DMS153 treated with DMSO at 0.1 percent for 48 hours (cell line): ENCODE measurements around the gene VASH2.
"Not testable (repeated sequence)": the region's sequence is repeated elsewhere in the genome, so short reads cannot be mapped to it uniquely, and the experiment has no call there.

ENCODE experiments used
- DNase-seq: peaks from one replicate; lab custom pipeline; 2025; ENCODE audit not compliant: unreplicated experiment; lab: John Stamatoyannopoulos, UW

Gene VASH2

DNA sequence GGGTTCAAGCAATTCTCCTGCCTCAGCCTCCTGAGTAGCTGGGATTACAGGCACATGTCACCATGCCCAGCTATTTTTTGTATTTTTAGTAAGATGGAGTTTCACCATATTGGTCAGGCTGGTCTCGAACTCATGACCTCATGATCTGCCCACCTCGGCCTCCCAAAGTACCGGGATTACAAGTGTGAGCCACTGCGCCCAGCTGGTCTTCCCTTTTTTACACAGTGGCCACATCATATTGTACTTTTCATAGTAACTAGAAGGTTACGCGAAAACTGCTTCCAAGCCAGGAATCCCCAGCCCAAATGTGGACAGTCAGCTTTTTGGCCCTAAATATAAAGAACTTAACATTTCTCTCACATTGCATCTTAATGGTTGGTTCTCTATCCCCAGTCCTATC is 4.2 kb downstream of the VASH2 start:
- no peak for DNase-seq

DNA sequence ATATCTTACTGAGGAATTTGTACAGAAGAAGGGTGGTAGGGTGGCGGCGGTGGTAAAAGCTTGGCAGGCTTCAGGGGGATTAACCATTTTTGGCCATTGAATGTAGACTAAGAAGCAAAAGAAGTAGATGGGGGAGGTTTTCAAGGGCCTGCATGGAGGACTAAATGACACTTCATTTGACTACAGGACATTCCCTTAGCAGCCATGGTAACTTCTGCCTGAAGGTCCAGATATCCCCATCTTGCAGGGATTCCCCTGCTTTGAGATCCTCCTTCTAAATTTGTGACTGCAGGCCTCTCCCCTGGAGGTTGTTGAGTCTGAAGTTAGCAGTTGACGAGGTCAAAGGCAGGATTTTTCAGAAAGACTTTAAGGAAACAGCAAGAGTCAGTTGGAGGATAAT is 4.8 kb downstream of the VASH2 start:
- DNase-seq = no peak

DNA sequence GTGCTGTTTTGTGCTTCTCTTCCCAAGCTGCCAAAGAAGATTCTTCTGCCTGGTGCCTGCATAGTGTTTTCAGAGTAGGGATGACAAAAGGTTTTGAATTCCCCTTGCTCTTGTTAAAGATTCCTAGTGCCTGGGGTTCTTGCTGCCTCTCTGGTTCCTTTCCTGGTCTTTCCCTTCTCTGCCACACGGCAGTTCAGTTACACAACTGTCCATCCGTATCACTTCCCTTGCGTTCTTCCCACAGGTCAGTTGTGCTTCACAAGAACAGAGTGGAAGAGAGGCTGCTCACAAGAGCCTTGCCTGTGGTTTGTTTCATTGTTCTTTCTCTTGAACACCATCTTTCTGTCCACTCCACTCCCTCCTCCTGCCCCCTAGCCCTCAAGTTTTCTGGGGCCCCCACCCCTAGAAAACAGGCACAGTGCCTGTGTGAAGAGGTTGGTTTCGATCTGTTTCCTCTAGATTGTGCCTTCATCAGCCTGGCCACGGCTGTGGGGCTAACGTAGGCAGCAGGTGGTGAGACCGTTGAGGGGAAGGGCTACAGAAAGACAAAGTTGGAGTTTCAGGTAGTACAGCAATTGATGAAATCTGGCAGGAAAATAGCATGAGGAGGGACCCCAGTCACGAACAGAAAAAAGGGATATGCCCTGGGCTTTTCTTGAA is 5.8 kb downstream of the VASH2 start:
- no peak for DNase-seq

DNA sequence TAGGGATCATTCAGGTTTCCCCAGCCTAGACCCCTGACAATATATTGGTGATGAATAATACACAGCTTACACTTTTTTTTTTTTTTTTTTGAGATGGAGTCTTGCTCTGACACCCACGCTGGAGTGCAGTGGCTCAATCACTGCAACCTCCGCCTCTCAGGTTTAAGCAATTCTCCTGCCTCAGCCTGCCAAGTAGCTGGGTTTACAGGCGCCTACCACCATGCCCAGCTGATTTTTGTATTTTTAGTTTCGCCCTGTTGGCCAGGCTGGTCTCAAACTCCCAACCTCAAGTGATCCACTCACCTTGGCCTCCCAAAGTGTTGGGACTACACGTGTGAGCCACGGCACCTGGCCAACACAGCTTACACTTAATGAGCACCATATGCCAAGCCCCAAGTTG is 7.2 kb downstream of the VASH2 start:
- no peak for DNase-seq

DNA sequence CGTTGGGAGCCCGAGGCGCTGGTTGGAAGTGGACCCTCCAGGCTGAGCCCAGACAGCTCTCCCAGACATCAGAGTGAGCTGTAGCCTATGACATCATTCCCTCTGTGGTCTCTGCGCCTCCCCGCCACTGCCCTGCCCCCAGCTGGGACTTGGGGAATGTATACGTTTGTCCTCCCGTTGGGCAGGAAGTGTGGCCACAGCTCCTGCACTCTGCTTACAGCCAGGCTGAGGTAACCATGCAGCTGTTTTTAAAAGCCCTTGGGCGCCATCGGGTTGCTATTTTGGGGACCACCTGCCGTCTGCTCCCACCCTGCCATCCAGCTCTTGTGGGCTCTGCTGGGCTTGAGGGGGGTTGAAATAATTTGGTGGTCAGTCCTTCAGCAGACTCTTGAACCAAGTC is 7.8 kb downstream of the VASH2 start:
- DNase-seq = no peak

DNA sequence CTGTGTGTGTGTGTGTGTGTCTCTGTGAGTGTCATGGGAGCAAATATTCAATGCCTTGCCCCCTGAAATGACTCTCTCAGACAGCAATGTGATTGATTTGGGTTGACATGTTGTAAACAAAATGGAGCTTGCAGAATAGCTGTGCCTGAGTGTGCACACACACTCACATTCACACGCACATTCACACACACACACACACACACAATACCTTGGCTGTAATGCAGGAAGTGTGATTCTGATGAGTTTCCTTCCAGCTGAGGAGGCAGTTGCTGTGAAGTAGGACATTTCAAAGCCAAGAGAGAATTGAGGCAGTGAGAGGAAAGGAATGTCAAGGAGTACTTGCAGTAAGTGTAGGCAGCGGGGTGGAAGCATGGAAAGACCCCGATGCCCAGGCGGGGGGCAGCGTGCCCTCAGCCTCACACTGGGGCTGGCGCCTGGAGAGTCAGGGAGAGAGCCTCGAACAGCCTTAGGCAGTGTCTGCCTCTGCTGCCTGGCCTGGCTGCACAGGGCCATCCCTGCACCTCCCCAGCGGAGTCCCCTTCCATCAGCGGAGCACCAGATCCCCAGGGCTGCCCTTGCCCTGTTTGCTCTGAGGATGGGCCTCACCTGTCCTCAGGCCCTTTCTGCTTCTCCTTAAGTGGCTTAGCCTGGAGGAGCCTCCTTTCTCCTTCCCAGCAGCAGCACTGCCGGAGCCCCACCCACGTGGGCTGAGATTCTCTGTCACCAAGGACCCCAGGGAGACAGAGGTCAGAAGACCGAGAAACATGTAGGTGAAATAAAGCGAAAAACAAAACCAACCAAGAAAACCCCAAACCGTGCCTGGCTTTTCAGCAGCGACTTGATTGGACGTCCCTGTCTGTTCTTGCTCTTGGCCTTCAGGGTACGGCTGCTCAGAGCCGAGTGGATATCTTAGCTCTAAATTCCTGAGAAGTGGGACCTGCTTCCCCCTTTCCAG is 9.2 kb downstream of the VASH2 start:
- DNase-seq = no peak

DNA sequence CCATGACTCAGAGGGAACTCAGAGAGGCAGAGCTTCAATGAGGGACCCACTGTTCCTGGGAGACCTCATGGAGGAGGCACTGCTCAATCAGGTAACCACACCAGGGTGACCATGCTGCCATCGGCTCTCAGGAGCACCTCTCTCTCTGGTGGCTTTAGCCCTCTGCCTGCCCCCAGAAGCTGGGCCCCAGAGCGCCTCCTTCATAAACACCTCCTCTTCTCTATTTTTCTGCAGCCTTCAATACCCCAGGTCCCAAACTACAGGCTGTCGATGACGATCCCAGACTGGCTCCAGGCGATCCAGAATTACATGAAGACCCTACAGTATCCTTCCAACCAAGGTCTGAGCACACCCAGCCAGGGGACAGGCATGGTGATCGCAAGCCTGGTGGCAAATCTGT is 10.6 kb downstream of the VASH2 start:
- DNase-seq = no peak

DNA sequence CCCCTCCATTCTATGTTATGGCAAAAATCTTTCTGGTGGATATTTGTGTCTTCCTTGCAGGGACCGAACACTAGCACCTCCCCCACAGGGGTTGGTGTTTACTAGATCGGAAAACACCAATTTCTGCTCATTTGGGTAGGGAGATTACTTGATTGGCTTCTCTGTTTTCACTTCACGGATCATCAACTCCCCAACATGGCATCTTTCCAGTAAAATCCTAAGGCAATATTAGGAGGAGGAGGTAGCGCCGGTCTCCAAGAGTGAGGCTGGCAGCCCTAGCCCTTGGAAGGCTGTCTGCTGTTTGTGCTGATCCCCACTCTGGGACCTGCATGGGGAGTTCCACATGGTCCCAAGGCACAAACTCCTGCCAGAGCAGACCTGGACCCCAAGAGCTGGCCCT is 12.2 kb downstream of the VASH2 start:
- no peak for DNase-seq

DNA sequence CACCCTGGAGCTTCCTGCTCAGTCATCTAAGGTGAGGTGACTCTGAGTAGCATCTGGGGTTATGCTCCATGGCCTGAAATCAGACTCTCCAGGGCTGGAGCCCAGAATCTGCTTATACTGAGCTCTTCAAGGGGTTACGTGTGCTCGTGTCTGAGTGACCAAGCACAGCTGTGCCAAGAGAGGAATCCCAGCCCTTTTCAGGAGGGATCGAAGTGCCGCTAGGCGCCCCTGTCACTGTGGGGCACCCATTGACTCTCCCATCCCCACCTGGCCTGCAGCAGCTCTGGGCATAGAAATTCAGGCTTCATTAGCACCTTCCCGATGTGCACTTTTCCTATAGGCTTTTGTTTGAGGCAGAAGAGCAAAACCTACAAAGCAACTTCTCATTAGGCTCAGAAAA is 13.8 kb downstream of the VASH2 start:
- no peak for DNase-seq

DNA sequence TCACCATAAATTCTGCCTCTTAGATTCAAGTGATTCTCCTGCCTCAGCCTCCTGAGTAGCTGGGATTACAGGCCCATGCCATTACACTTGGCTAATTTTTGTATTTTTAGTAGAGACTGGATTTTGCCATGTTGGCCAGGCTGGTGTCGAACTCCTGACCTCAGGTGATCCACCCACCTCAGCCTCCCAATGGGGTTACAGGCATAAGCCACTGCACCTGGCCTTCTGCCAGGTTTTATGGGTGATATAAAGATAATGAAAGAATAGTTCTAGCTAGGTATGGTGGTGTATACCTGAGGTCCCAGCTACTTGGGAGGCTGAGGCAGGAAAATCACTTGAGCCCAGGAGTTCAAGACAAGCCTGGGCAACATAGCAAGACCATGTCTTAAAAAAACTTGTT is 14.7 kb downstream of the VASH2 start:
- DNase-seq = not testable (repeated sequence)

DNA sequence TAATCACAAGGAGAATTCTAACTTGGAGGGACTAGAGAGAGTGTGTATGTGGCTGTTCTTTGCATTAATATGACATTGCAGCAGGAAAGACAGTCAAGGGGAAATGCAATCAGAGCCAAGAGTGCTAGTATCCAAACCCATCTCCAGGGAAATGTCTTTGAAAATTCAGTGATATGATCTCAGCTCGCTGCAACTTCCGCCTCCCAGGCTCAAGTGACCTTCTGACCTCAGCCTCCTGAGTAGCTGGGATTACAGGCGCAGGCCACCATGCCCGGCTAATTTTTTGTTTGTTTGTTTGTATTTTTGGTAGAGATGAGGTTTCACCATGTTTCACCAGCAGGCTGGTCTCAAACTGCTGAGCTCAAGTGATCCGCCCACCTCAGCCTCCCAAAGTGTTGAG is 16.3 kb downstream of the VASH2 start:
- DNase-seq = no peak

DNA sequence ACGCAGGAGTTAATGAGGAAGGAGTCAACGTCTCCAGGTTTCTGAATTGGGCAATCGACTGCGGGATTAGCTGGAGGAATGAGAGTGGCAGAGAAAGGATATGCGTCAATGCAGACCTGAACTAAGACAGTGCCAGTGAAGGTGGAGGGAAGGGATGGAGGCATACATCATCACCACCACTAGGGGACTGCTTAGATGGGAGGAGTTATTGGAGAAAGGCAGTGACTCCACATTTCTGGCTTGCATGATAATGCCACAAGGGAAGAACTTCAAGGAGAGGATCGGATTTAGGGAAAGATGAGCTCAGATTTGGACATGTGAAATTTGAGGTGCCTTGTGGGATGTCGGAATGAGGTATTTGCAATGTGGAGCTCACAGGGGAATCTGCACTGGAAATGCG is 17.5 kb downstream of the VASH2 start:
- DNase-seq = no peak

DNA sequence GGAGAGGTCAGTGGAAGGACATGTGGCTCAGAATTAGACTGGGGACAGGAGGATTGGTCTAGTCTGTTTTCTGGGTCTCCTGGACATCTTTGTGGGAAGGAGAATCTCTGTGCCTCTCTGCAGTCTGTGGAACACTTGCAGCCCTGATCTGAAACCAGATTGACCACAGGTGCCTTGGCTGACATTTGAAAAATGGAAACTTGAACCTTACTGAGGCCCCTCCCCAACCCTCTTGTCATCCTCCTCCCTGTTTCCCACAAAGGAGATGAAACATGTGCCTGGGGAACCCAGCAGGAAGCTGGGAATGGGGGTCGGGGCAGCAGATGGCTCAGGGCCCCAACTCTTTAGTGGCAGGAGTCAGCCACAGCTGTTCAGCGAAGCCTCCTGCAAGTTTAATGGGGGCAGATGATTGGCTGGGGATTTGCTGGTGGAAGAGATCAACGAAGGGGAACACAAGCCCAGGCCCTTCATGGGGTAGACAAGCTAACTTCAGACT is 18.1 kb downstream of the VASH2 start:
- DNase-seq = no peak

DNA sequence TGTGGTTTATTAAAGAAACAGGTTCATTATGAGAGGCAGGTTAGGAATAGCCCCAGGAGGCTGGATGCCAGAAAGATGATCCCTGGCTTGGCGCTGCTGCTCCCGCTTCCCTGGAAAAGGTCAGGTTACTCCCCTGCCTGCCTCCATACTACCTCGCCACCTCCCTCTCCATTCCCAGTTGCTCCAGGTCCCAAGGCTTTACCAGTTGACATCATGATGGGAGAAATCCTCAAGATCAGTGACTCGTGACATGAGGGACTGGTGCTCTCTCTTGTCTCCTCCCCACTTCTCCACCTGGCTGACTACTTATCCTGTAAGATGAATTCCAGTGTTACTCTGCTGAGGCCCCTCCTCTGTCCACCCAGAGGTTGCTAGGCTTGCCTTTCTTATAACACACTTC is 19.7 kb downstream of the VASH2 start:
- DNase-seq = no peak

DNA sequence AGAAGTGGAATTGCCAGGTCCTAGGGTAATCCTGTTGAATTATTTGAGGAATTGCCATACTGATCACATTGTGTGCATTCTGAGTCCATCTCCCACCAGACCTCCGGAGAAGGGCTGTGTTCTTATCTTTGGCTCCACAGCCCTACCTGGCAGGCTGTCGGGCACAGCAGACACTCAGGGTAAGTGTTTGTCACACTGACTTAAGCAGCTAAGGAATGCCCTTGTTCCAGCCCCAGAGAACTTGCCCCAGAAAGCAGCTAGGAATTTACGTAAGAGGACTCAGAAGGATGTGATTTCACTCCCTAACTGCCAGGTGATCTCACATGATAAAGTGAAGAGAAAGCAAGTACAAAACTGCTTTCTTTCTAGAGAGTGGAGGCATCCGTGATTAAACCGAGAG is 21.0 kb downstream of the VASH2 start:
- no peak for DNase-seq

DNA sequence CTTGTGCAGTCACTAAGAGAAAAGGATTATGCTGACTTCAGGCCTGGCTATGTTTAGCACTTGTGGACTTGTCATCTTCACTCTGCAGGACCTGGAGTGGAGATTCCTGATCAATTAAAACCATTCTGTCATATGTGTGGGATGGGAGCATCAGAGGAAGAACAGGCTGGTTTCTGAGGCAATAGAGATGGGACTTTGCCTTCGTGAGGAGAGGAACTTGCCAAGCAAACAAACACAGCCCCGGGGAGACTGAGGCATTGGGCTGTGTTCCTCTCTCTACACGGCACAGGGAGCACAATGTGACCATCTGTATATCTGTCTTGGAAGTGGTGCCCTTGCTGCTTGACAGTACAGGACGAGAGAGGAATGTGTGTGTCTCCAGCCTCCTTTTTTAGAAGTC is 23.1 kb downstream of the VASH2 start:
- DNase-seq = no peak

DNA sequence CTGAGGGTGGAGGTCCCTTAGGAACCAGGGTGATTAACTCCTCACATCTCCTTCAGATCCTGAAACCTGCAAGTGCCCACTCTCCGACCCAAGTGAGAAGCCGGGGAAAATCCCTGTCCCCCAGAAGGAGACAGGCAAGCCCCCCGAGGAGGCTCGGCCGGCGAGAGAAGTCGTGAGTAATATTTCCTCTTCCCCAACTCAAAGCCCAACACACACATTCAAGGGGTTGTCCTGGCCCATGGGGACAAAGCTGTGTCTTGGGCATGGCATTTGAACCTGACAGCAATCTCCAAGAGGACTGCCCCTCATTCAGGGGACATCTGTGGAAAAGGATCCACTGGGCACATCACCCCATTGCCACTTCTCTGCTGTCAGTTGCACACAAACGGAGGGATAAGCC is 23.6 kb downstream of the VASH2 start:
- no peak for DNase-seq

DNA sequence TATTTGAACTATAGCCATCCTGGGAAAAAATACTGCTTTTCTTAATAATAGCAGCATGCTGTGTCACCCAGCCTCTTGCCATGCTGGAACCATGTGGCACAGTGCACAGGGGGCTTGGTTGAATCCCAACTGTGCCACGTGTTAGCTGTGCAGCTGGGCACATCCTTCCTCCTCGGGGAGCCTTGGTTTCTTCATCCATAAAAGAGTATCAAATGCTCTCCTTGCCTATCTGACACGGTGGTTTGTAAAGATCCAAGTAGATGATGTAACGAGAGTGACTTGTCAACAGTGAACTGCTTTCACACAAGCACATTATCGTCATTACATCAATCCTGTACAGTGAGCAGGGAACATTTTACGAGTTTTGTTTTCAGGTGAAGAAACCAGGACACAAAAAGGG is 24.4 kb downstream of the VASH2 start:
- DNase-seq = no peak

DNA sequence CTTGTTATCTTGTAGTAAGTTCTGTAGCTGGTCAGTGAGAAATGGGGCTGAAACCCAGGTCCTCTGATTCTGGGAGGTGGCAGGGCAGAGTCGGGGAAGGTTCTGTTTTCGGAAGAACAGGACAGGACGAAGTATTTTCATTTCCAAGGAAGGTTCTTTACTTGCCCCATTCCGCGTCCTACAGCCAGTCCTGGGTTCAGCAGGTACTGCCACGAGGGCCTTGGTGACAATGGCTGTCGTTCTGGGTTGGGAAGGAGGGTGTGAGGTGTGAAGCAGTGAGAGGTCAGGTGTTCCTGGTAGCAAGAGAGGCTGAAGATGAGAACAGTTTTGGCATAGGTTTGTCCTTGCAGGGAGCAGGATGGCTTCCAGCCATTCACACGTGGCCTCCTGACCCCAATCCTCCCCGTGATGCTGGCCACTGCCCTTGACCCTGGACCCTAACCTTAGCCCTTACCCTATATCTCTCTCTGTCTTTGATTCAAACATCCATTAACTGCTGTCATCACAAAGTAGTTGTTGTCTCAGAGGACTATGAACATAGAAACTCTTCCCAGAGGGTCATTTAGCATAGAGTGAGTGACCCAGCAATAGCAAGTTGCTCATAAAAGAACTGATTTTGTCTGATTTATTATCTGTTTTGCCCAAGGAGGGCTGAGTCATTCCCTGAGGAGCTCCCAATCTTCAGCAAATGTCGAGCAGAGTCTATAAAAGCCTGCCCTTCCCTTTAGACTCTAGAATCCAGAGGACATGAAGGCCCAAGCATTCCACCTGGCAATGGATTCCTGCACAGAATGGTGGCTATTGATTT is 25.0 kb downstream of the VASH2 start:
- no peak for DNase-seq

DNA sequence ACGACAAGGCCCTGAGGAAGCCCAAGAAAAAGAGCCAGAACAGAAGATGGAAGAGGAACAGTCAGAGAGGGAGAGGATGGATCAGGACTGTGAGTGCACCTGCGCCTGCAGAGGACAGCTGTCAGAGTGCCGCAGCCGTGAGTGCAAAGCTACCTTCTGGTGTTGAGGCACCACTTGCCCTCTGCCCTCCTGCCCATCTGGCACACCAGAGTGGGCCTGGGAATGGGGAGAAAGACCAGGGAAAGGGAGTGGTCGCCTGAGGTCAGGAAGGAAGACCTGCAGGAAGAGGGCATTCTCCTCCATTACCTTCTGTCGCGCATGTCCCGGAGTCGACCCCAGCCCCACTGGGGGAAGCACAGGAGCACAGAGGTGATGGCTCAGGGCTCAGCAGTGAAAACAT is 26.2 kb downstream of the VASH2 start:
- DNase-seq = no peak

DNA sequence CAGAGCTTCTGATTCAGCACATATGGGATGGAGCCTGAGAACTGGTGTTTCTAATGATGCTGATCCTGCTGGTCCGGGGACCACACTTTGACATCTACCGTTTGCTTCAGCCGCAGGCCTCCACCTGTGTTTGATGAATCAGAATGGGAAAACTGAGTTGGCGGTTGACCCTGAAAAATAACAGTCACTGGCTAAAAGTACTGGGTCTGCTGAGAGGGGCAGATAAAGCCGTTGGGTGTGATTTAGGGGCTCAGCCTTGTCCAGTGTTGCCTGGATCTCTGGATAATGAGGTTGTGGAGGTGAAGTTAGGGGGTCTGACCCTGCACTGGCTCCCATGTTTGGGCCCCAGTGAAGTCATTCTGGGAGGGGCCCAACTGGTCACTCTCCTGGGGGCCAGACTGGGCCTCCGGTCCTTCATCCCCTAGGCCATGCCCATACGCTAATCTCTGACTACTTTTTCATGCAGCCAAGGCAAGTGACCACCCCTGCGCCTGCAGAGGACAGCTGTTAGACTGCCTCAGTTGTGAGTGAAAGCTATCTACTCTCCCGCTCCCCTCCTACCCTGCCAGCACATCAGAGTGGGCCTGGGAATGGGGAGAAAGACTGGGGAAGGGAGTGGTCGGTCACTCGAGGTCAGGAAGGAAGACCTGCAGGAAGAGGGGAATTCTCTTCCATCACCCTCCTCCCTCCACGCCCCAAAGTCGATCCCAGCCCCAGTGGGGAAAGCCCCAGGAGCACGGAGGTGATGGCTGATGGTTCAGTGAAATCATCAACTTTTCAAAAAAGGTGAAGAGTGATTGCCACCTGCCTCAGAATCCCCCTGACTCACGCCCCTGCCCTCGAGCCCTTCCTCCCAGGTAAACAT is 27.7 kb downstream of the VASH2 start:
- DNase-seq = no peak
